GM23338 (cell line): Measurements from ENCODE around the gene STEAP3. TPM values are rescaled to one million over a fixed set of nuclear protein-coding genes. Genes with fewer than 3 reads are reported as not detected.

Experiments
- ATAC-seq: fragments of 200-7000 bp; cut with Tn5 transposase; 3 replicates; pipeline ENCODE4 v1.9.1; 2020
- DNase-seq: peaks from one replicate; pipeline ENCODE4 v3.0.0-alpha.2; 2015; ENCODE audit warnings: low spot score
- H2AFZ ChIP-seq: fragments of 200-600 bp; sonication (generic); 2 replicates; pipeline ENCODE4 v1.8.0; 2016; ENCODE audit warnings: antibody characterized with exemption, mild to moderate bottlenecking, moderate library complexity
- H3F3A ChIP-seq: fragments of 200-600 bp; sonication (generic); replicated peaks from 2 replicates; pipeline ENCODE4 v1.8.0; 2017; ENCODE audit warnings: antibody characterized with exemption, mixed run types, low read depth
- H3K27ac ChIP-seq: fragments of 200-600 bp; sonication (generic); 2 replicates; pipeline ENCODE4 v1.6.1; 2016; ENCODE audit warnings: low read depth
- H3K27me3 ChIP-seq: fragments of 200-600 bp; sonication (generic); 2 replicates; pipeline ENCODE4 v1.8.0; 2016; ENCODE audit warnings: mild to moderate bottlenecking, mixed run types, moderate library complexity; ENCODE audit not compliant: insufficient read depth
- H3K36me3 ChIP-seq: fragments of 200-600 bp; sonication (generic); 2 replicates; pipeline ENCODE4 v1.8.0; 2016; ENCODE audit warnings: mild to moderate bottlenecking; ENCODE audit not compliant: insufficient read depth
- H3K4me1 ChIP-seq: fragments of 200-600 bp; sonication (generic); 2 replicates; pipeline ENCODE4 v1.8.0; 2016; ENCODE audit warnings: mild to moderate bottlenecking, moderate library complexity; ENCODE audit not compliant: insufficient read depth
- H3K4me2 ChIP-seq: fragments of 200-600 bp; sonication (generic); 2 replicates; pipeline ENCODE4 v1.7.1; 2017; ENCODE audit warnings: mixed run types
- H3K4me3 ChIP-seq: fragments of 200-600 bp; sonication (generic); 2 replicates; pipeline ENCODE4 v1.6.1; 2016; ENCODE audit warnings: mixed run types
- H3K79me2 ChIP-seq: fragments of 200-600 bp; sonication (generic); replicated peaks from 2 replicates; pipeline ENCODE4 v1.8.0; 2017; ENCODE audit warnings: mild to moderate bottlenecking; ENCODE audit not compliant: insufficient read depth
- H3K9me2 ChIP-seq: fragments of 200-600 bp; sonication (generic); 2 replicates; pipeline ENCODE4 v1.8.0; 2017; ENCODE audit not compliant: insufficient read depth
- H4K20me1 ChIP-seq: fragments of 200-600 bp; sonication (generic); replicated peaks from 2 replicates; pipeline ENCODE4 v1.8.0; 2017; ENCODE audit warnings: mild to moderate bottlenecking; ENCODE audit not compliant: insufficient read depth
- H3K27ac Mint-ChIP-seq: 2 replicates; pipeline ENCODE4 v1.8.0; 2020; ENCODE audit warnings: inconsistent platforms, mild to moderate bottlenecking, moderate library complexity, mixed read lengths
- H3K27me3 Mint-ChIP-seq: 3 replicates; pipeline ENCODE4 v1.8.0; 2022; ENCODE audit warnings: low read depth, mild to moderate bottlenecking, moderate library complexity, mixed read lengths, inconsistent platforms; ENCODE audit not compliant: insufficient read depth, poor library complexity
- H3K36me3 Mint-ChIP-seq: 3 replicates; pipeline ENCODE4 v1.8.0; 2021; ENCODE audit warnings: low read depth, mild to moderate bottlenecking, inconsistent platforms, moderate library complexity, mixed read lengths
- H3K4me1 Mint-ChIP-seq: 3 replicates; pipeline ENCODE4 v1.8.0; 2020; ENCODE audit warnings: mild to moderate bottlenecking, inconsistent platforms, mixed read lengths
- H3K4me3 Mint-ChIP-seq: 3 replicates; pipeline ENCODE4 v1.8.0; 2021; ENCODE audit warnings: moderate library complexity, mild to moderate bottlenecking, inconsistent platforms, mixed read lengths
- H3K9me3 Mint-ChIP-seq: 3 replicates; pipeline ENCODE4 v1.8.0; 2020; ENCODE audit warnings: moderate library complexity, mild to moderate bottlenecking, inconsistent platforms, mixed read lengths
- CREB1 ChIP-seq: fragments of 250-450 bp; sonication (Bioruptor Pico); IDR thresholded peaks from 2 replicates; pipeline ENCODE4 v1.5.0; 2020; ENCODE audit warnings: low read depth, mild to moderate bottlenecking, moderate library complexity
- EZH2 ChIP-seq: fragments of 200-600 bp; sonication (generic); IDR thresholded peaks from one replicate; pipeline ENCODE4 v1.8.0; 2017; ENCODE audit warnings: antibody characterized with exemption, mild to moderate bottlenecking, low read depth; ENCODE audit not compliant: unreplicated experiment
- EZH2phosphoT487 ChIP-seq: fragments of 200-600 bp; sonication (generic); IDR thresholded peaks from one replicate; pipeline ENCODE4 v1.8.1; 2018; ENCODE audit warnings: antibody characterized with exemption; ENCODE audit not compliant: unreplicated experiment
- JUNB ChIP-seq: IDR thresholded peaks from one replicate; pipeline ENCODE4 v1.6.1; 2016; ENCODE audit warnings: antibody characterized with exemption; ENCODE audit not compliant: unreplicated experiment
- NANOG ChIP-seq: IDR thresholded peaks from 2 replicates; pipeline ENCODE4 v1.6.1; 2016; ENCODE audit warnings: antibody characterized with exemption, borderline replicate concordance
- POLR2AphosphoS5 ChIP-seq: IDR thresholded peaks from 2 replicates; pipeline ENCODE4 v1.6.1; 2016; ENCODE audit warnings: antibody characterized with exemption, low read depth
- STAT1 ChIP-seq: IDR thresholded peaks from one replicate; pipeline ENCODE4 v1.6.1; 2016; ENCODE audit warnings: antibody characterized with exemption; ENCODE audit not compliant: unreplicated experiment
- ZNF114 ChIP-seq: fragments of 250-450 bp; sonication (Bioruptor Pico); IDR thresholded peaks from 2 replicates; pipeline ENCODE4 v1.5.0; 2020; ENCODE audit warnings: mild to moderate bottlenecking, moderate library complexity
- ZNF331 ChIP-seq: fragments of 250-450 bp; sonication (Bioruptor Pico); IDR thresholded peaks from 2 replicates; pipeline ENCODE4 v1.5.0; 2020; ENCODE audit warnings: low read depth, mild to moderate bottlenecking, moderate library complexity
- polyA plus RNA-seq: library from polyadenylated mRNA; unstranded; fragments of >200 nt; fragmentation: Nextera tagmentation; extraction: Ambion mirVana; gene quantifications from 2 replicates; pipeline ENCODE4 v1.2.1, GENCODE V29; 2016
- total RNA-seq: library from RNA; depleted of rRNA; stranded (reverse); fragments of >200 nt; shearing (Covaris generic); gene quantifications from 2 replicates; pipeline ENCODE4 v1.2.3, GENCODE V29; 2014
- TF ChIP-seq, protein P1 (sequence below): fragments of 250-450 bp; sonication (Bioruptor Pico); IDR thresholded peaks from 2 replicates; pipeline ENCODE4 v1.5.0; 2020; ENCODE audit warnings: mild to moderate bottlenecking, moderate library complexity
- TF ChIP-seq, protein P2 (sequence below): IDR thresholded peaks from one replicate; pipeline ENCODE4 v1.6.1; 2018; ENCODE audit warnings: antibody characterized with exemption; ENCODE audit not compliant: unreplicated experiment
- TF ChIP-seq, protein P3 (sequence below), 2 experiments: fragments of 200-600 bp in 1 of 2; sonication (generic) in 1 of 2; conservative IDR thresholded peaks; 2 replicates each; pipeline versions ENCODE4 v1.5.1 to v1.6.1; 2016 to 2017; ENCODE audit warnings: antibody characterized with exemption in 2 of 2, low read depth in 2 of 2, mild to moderate bottlenecking in 2 of 2, moderate library complexity in 1 of 2
- TF ChIP-seq, protein P4 (sequence below): IDR thresholded peaks from 2 replicates; pipeline ENCODE4 v1.6.1; 2016; ENCODE audit warnings: antibody characterized with exemption

Gene STEAP3
- total and polyA plus RNA-seq, 2 experiments from 2014 or later, result 8.6 to 27.3 TPM

DNA sequence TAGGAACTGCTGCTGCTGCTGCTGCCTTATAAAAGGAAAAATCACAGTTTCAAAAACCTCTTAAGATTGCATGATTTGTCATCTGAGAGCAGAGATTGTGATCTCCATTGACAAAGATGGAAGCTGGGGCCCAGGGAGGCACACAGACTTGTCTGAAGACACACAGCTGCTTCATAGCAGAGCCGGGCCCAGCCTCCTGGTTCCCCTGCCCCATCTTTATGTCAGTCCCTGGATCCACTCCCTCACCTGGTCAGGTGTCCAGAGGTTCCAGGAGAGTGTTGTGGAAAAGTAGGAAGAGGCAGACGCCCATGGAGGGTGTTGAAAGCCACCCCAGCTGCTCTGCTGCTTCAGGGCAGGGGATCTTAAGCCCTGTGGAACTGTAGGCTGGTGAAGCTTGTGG is 20.0 kb downstream of the STEAP3 start:
- Histone ChIP-seq H4K20me1 (no peaks in the 10 kb centered on the region; the same call in 1 of the 2 replicates), H3K4me1 (peaks cover 21% of the 10 kb centered on the region), H3K4me2 (no peak overlapping the region), H3K27ac (no peak overlapping the region), H2AFZ (no peak overlapping the region), H3F3A (0 out of 2 replicates have a peak, but pooled peaks cover 3% of the 10 kb centered on the region), H3K9me2 (no peaks in the 10 kb centered on the region), H3K4me3 (no peak overlapping the region), H3K36me3 (no peaks in the 10 kb centered on the region), H3K27me3 (no peaks in the 10 kb centered on the region), H3K79me2 (no peaks in the 10 kb centered on the region)
- Mint-ChIP-seq H3K4me1 (peaks cover 20% of the 10 kb centered on the region), H3K36me3 (peaks cover 33% of the 10 kb centered on the region), H3K9me3 (no peaks in the 10 kb centered on the region), H3K27ac (no peak overlapping the region), H3K27me3 (peaks cover 15% of the 10 kb centered on the region), H3K4me3 (no peak overlapping the region)
- ATAC-seq, result no peak
- no peak for DNase-seq
- TF ChIP-seq, protein P1, sequence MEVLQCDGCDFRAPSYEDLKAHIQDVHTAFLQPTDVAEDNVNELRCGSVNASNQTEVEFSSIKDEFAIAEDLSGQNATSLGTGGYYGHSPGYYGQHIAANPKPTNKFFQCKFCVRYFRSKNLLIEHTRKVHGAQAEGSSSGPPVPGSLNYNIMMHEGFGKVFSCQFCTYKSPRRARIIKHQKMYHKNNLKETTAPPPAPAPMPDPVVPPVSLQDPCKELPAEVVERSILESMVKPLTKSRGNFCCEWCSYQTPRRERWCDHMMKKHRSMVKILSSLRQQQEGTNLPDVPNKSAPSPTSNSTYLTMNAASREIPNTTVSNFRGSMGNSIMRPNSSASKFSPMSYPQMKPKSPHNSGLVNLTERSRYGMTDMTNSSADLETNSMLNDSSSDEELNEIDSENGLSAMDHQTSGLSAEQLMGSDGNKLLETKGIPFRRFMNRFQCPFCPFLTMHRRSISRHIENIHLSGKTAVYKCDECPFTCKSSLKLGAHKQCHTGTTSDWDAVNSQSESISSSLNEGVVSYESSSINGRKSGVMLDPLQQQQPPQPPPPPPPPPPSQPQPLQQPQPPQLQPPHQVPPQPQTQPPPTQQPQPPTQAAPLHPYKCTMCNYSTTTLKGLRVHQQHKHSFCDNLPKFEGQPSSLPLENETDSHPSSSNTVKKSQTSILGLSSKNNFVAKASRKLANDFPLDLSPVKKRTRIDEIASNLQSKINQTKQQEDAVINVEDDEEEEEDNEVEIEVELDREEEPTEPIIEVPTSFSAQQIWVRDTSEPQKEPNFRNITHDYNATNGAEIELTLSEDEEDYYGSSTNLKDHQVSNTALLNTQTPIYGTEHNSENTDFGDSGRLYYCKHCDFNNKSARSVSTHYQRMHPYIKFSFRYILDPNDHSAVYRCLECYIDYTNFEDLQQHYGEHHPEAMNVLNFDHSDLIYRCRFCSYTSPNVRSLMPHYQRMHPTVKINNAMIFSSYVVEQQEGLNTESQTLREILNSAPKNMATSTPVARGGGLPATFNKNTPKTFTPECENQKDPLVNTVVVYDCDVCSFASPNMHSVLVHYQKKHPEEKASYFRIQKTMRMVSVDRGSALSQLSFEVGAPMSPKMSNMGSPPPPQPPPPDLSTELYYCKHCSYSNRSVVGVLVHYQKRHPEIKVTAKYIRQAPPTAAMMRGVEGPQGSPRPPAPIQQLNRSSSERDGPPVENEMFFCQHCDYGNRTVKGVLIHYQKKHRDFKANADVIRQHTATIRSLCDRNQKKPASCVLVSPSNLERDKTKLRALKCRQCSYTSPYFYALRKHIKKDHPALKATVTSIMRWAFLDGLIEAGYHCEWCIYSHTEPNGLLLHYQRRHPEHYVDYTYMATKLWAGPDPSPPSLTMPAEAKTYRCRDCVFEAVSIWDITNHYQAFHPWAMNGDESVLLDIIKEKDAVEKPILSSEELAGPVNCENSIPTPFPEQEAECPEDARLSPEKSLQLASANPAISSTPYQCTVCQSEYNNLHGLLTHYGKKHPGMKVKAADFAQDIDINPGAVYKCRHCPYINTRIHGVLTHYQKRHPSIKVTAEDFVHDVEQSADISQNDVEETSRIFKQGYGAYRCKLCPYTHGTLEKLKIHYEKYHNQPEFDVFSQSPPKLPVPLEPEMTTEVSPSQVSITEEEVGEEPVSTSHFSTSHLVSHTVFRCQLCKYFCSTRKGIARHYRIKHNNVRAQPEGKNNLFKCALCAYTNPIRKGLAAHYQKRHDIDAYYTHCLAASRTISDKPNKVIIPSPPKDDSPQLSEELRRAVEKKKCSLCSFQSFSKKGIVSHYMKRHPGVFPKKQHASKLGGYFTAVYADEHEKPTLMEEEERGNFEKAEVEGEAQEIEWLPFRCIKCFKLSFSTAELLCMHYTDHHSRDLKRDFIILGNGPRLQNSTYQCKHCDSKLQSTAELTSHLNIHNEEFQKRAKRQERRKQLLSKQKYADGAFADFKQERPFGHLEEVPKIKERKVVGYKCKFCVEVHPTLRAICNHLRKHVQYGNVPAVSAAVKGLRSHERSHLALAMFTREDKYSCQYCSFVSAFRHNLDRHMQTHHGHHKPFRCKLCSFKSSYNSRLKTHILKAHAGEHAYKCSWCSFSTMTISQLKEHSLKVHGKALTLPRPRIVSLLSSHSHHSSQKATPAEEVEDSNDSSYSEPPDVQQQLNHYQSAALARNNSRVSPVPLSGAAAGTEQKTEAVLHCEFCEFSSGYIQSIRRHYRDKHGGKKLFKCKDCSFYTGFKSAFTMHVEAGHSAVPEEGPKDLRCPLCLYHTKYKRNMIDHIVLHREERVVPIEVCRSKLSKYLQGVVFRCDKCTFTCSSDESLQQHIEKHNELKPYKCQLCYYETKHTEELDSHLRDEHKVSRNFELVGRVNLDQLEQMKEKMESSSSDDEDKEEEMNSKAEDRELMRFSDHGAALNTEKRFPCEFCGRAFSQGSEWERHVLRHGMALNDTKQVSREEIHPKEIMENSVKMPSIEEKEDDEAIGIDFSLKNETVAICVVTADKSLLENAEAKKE (CRISPR knock-in tag), result no peak
- no peak for TF ChIP-seq JUNB
- no peak for TF ChIP-seq ZNF114 (CRISPR knock-in tag)
- no peak for TF ChIP-seq EZH2phosphoT487
- TF ChIP-seq, protein P2, sequence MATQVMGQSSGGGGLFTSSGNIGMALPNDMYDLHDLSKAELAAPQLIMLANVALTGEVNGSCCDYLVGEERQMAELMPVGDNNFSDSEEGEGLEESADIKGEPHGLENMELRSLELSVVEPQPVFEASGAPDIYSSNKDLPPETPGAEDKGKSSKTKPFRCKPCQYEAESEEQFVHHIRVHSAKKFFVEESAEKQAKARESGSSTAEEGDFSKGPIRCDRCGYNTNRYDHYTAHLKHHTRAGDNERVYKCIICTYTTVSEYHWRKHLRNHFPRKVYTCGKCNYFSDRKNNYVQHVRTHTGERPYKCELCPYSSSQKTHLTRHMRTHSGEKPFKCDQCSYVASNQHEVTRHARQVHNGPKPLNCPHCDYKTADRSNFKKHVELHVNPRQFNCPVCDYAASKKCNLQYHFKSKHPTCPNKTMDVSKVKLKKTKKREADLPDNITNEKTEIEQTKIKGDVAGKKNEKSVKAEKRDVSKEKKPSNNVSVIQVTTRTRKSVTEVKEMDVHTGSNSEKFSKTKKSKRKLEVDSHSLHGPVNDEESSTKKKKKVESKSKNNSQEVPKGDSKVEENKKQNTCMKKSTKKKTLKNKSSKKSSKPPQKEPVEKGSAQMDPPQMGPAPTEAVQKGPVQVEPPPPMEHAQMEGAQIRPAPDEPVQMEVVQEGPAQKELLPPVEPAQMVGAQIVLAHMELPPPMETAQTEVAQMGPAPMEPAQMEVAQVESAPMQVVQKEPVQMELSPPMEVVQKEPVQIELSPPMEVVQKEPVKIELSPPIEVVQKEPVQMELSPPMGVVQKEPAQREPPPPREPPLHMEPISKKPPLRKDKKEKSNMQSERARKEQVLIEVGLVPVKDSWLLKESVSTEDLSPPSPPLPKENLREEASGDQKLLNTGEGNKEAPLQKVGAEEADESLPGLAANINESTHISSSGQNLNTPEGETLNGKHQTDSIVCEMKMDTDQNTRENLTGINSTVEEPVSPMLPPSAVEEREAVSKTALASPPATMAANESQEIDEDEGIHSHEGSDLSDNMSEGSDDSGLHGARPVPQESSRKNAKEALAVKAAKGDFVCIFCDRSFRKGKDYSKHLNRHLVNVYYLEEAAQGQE, result no peak
- no peak for TF ChIP-seq CREB1 (CRISPR knock-in tag)
- no peak for TF ChIP-seq STAT1
- TF ChIP-seq POLR2AphosphoS5, result no peak
- TF ChIP-seq, protein P3, sequence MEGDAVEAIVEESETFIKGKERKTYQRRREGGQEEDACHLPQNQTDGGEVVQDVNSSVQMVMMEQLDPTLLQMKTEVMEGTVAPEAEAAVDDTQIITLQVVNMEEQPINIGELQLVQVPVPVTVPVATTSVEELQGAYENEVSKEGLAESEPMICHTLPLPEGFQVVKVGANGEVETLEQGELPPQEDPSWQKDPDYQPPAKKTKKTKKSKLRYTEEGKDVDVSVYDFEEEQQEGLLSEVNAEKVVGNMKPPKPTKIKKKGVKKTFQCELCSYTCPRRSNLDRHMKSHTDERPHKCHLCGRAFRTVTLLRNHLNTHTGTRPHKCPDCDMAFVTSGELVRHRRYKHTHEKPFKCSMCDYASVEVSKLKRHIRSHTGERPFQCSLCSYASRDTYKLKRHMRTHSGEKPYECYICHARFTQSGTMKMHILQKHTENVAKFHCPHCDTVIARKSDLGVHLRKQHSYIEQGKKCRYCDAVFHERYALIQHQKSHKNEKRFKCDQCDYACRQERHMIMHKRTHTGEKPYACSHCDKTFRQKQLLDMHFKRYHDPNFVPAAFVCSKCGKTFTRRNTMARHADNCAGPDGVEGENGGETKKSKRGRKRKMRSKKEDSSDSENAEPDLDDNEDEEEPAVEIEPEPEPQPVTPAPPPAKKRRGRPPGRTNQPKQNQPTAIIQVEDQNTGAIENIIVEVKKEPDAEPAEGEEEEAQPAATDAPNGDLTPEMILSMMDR (conservative IDR thresholded peaks at IDR 0.05; ENCODE audit: low read depth in 2 of 2), result no peak
- no peak for TF ChIP-seq ZNF331 (CRISPR knock-in tag)
- no peak for TF ChIP-seq EZH2
- TF ChIP-seq, protein P4, sequence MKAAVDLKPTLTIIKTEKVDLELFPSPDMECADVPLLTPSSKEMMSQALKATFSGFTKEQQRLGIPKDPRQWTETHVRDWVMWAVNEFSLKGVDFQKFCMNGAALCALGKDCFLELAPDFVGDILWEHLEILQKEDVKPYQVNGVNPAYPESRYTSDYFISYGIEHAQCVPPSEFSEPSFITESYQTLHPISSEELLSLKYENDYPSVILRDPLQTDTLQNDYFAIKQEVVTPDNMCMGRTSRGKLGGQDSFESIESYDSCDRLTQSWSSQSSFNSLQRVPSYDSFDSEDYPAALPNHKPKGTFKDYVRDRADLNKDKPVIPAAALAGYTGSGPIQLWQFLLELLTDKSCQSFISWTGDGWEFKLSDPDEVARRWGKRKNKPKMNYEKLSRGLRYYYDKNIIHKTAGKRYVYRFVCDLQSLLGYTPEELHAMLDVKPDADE, result no peak
- TF ChIP-seq NANOG, result no peak
